ENCODE results near the gene OSBPL8.

- TF ChIP-seq POLR2A (IDR thresholded peaks at IDR 0.05; ENCODE audit: low read length) = no peak
- no peak for TF ChIP-seq GATA1 (IDR thresholded peaks at IDR 0.05; ENCODE audit: low read depth, low read length)
Observed at GRCh38 chr12:76422154-76422542, 137.4 kb downstream of the OSBPL8 start.
